Testis (tissue), 3 donors: ENCODE measurements around the gene FAM20B. TPM values are rescaled to one million over a fixed set of nuclear protein-coding genes. Genes with fewer than 3 reads are reported as not detected.

Experiments used
- DNase-seq: peaks from one replicate; pipeline ENCODE4 v3.0.0-alpha.2; 2019
- H3K27ac ChIP-seq, 2 donors: fragments of 200-600 bp; sonication (generic); one replicate each; pipeline ENCODE4 v1.5.1; 2019
- H3K27me3 ChIP-seq: fragments of 200-600 bp; sonication (generic); one replicate; pipeline ENCODE4 v1.5.1; 2019
- H3K36me3 ChIP-seq: fragments of 200-600 bp; sonication (generic); one replicate; pipeline ENCODE4 v1.5.1; 2017; ENCODE audit warnings: low read depth; ENCODE audit errors: missing control alignments
- H3K4me1 ChIP-seq: fragments of 200-600 bp; sonication (generic); one replicate; pipeline ENCODE4 v1.5.1; 2019
- H3K4me3 ChIP-seq, 2 donors: fragments of 200-600 bp; sonication (generic); one replicate each; pipeline ENCODE4 v1.5.1; 2017 to 2019
- H3K9me3 ChIP-seq: fragments of 200-600 bp; sonication (generic); one replicate; pipeline ENCODE4 v1.5.1; 2017
- CTCF ChIP-seq, 3 experiments: fragments of 450-650 bp in 2 of 3; fragments of 200-600 bp in 1 of 3; sonication (generic) in 1 of 3; IDR thresholded peaks; one replicate each; pipeline ENCODE4 v1.5.1; 2016 to 2019; ENCODE audit warnings: antibody characterized with exemption in 3 of 3, mild to moderate bottlenecking in 2 of 3, moderate library complexity in 1 of 3
- POLR2A ChIP-seq: fragments of 450-650 bp; IDR thresholded peaks from one replicate; pipeline ENCODE4 v1.6.1; 2017; ENCODE audit warnings: antibody characterized with exemption, mild to moderate bottlenecking, moderate library complexity
- WGBS, 2 donors: methylation state at CpG; one replicate each; pipeline ENCODE4 v1.1.5; 2018; 5-methylcytosine and 5-hydroxymethylcytosine counted together
- intact Hi-C: fragments of 100-400 bp; cut with DNase I; formaldehyde crosslinking; loops from one replicate; pipeline ENCODE4 v1.15.1; 2023; ENCODE audit warnings: low total_unique reads
- polyA plus RNA-seq: library from polyadenylated mRNA; stranded (reverse); fragments of 350-450 nt; fragmentation: Illumina TruSeq; extraction: RNeasy Lipid Tissue Mini Kit (QIAGEN cat#74804); gene quantifications from one replicate; pipeline ENCODE4 v1.2.3, GENCODE V29; 2014; ENCODE audit warnings: low read depth, low replicate concordance; ENCODE audit not compliant: insufficient read depth
- total RNA-seq, 2 donors: library from RNA; depleted of rRNA; stranded (reverse); fragments of >200 nt; gene quantifications; one replicate each; pipeline ENCODE4 v1.2.3, GENCODE V29; 2016

FAM20B gene
- total and polyA plus RNA-seq, 3 donors from 2014 or later, result 16.8 to 22.3 (median 20.1) TPM

GRCh38 chr1:179081687-179082332 lies 56.1 kb downstream of the FAM20B start, which contains the start of gene TOR3A:
TOR3A (plus strand) TSS chr1:179082070; CDS start chr1:179082129, 59 bp downstream.
- peak within 1 kb of the TSS; percentile 14 to 69 for H3K27ac ChIP-seq
- TF ChIP-seq CTCF (IDR thresholded peaks at IDR 0.05) (no peak), POLR2A (peak; percentile 16)
- H3K4me1 ChIP-seq, result peaks cover 13% of the 10 kb centered on the region
- 0% methylated on average over 5 to 28 of the region's 51 CpGs for WGBS, 2 donors
- peak within 1 kb of the TSS; percentile 61 to 79 for H3K4me3 ChIP-seq
- no peaks in the 10 kb centered on the region for H3K27me3 ChIP-seq
- no peaks in the 10 kb centered on the region for H3K36me3 ChIP-seq
- intact Hi-C loops, result loop anchor here (10.0 kb wide), 1 partner anchor 113 kb away; no protein-coding TSS in a partner anchor
- H3K9me3 ChIP-seq, result no peaks in the 10 kb centered on the region
- peak; percentile 95 for DNase-seq

GRCh38 chr1:179082333-179082998 lies 56.8 kb downstream of the FAM20B start:
- DNase-seq, result peak; percentile 40
- Histone ChIP-seq H3K36me3 (no peaks in the 10 kb centered on the region), H3K27me3 (no peaks in the 10 kb centered on the region), H3K4me1 (peaks cover 13% of the 10 kb centered on the region), H3K27ac (peak overlapping the region; percentile 14 to 69), H3K4me3 (peak overlapping the region; percentile 61 to 79), H3K9me3 (no peaks in the 10 kb centered on the region)
- intact Hi-C loops, result loop anchor here (10.0 kb wide), 1 partner anchor 112 kb away; no protein-coding TSS in a partner anchor
- TF ChIP-seq CTCF (IDR thresholded peaks at IDR 0.05) (no peak), POLR2A (no peak)
- 0 to 1% methylated on average over 10 to 52 of the region's 52 CpGs for WGBS, 2 donors

GRCh38 chr1:179082999-179083335 lies 57.3 kb downstream of the FAM20B start:
- H3K27ac ChIP-seq, result no peak overlapping the region
- TF ChIP-seq POLR2A, result no peak
- no peak for TF ChIP-seq CTCF (IDR thresholded peaks at IDR 0.05)
- WGBS, 2 donors, result 0 to 11% methylated on average over 2 to 3 of the region's 3 CpGs
- intact Hi-C loops, result loop anchor here (10.0 kb wide), 1 partner anchor 112 kb away; no protein-coding TSS in a partner anchor
- no peak for DNase-seq
- H3K9me3 ChIP-seq, result no peaks in the 10 kb centered on the region
- no peaks in the 10 kb centered on the region for H3K27me3 ChIP-seq
- H3K4me1 ChIP-seq, result peaks cover 13% of the 10 kb centered on the region
- no peaks in the 10 kb centered on the region for H3K36me3 ChIP-seq
- peak overlapping the region; percentile 61 to 79 for H3K4me3 ChIP-seq

- H3K27me3 ChIP-seq, result no peaks in the 10 kb centered on the region
- no peaks in the 10 kb centered on the region for H3K9me3 ChIP-seq
- H3K4me1 ChIP-seq, result peaks cover 13% of the 10 kb centered on the region
- WGBS, 2 donors, result 51 to 70% methylated on average over 8 of the region's 8 CpGs
- no peak overlapping the region for H3K4me3 ChIP-seq
- H3K36me3 ChIP-seq, result no peaks in the 10 kb centered on the region
- H3K27ac ChIP-seq, result no peak overlapping the region
- TF ChIP-seq CTCF (IDR thresholded peaks at IDR 0.05) (no peak), POLR2A (no peak)
- intact Hi-C loops, result loop anchor here (10.0 kb wide), 1 partner anchor 111 kb away; no protein-coding TSS in a partner anchor
- DNase-seq, result no peak
Observed at GRCh38 chr1:179083533-179083932, 57.8 kb downstream of the FAM20B start.
